ENCODE results near the gene ZNF764. TPM values are rescaled to one million over a fixed set of nuclear protein-coding genes. Genes with fewer than 3 reads are reported as not detected.

ZNF764 gene
- total and polyA plus RNA-seq, 9 of the 15 experiments (the other 6 are each of a cell fraction or from before 2014, with no cell fraction given) = 0.69 to 10.1 (median 4.1) TPM

DNA sequence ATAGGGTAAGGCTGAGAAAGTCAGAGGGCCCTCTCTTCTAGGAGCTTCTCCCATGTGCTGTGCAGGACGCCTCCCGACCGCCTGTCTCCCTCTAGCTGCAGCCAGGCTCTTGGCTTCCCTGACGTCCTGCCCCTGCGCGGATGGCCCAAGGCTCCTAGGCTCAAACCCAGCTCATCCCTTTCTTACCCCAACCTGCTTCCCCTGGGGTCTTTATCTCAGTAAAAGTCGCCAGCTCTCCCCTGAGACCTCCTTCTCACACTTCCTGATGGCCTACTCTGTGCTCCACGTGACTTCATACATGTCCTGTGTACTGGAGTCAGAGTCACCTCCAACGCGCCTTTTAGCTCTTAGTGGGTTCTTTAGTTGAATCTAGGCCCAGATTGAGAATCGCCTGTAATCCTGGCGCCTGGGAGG lies 22.4 kb downstream of the ZNF764 start:
- in situ Hi-C loops (cut with MboI) (no loop called here), intact Hi-C loops (cut with micrococcal nuclease) (loop anchor here (1.0 to 10.0 kb wide), 3 partner anchors 37 to 159 kb away; partner anchors contain the start of gene SRCAP)
- peak overlapping the region; percentile 98 for H2AFZ ChIP-seq (ENCODE audit: low read depth, low read length)
- BruUV-seq (replicated peaks) = no TSS peak
- H3K79me2 ChIP-seq (ENCODE audit: control insufficient read depth, insufficient read depth, low read length) = peaks cover 36% of the 10 kb centered on the region
- peak; percentile 94 for ATAC-seq
- peak; percentile 93 for FAIRE-seq
- H3K27ac ChIP-seq (ENCODE audit: extremely low read depth, low read depth, low read length) = peak overlapping the region; percentile 96
- DNase-seq (ENCODE audit: extremely low read depth in 1 of 4, low spot score in 3 of 4) = peak; percentile 74 to 89 (median 80)
- no peaks in the 10 kb centered on the region for H3K27me3 ChIP-seq (ENCODE audit: control insufficient read depth in 2 of 2, insufficient read depth in 2 of 2, low read length in 2 of 2)
- H3K4me2 ChIP-seq (ENCODE audit: insufficient read depth, low read length) = peak overlapping the region; percentile 97
- no peaks in the 10 kb centered on the region for H3K9me1 ChIP-seq (ENCODE audit: control insufficient read depth, insufficient read depth, low read length)
- no peaks in the 10 kb centered on the region for H4K20me1 ChIP-seq (replicated peaks; ENCODE audit: control insufficient read depth, insufficient read depth, low read length)
- WGBS (ENCODE audit: insufficient coverage, low coverage, missing lambda C conversion rate) = 2% methylated on average over 12 of the region's 12 CpGs
- peaks cover 11 to 54% of the 10 kb centered on the region in 2 experiments; a peak in 4 of 5 replicates for H3K4me1 ChIP-seq (replicated peaks in 1 of 2; ENCODE audit: control insufficient read depth in 2 of 2, insufficient read depth in 2 of 2, low read length in 2 of 2)
- peak overlapping the region; percentile 49 for H3K4me3 ChIP-seq
- H3K9ac ChIP-seq (ENCODE audit: insufficient read depth in 1 of 2, low read depth in 2 of 2, low read length in 2 of 2) = peak overlapping the region; percentile 88 to 91
- ChIA-PET POLR2A (interaction anchor here (0.6 to 4.0 kb wide), 19 partner anchors 9 to 746 kb away, joined by 3 to 31 read pairs (median 5); partner anchors contain the start of genes ZNF688 and ZNF764), CTCF (ENCODE audit: low intra/inter-chr PET ratio) (interaction anchor here (0.6 kb wide), 2 partner anchors 14 to 63 kb away, joined by 3 to 4 read pairs; no protein-coding TSS in a partner anchor)
- H3K36me3 ChIP-seq (ENCODE audit: control insufficient read depth, insufficient read depth, low read length) = no peaks in the 10 kb centered on the region; the same call in 2 of the 3 replicates
- H3K9me3 ChIP-seq (replicated peaks; ENCODE audit: control insufficient read depth, insufficient read depth, low read depth, low read length) = no peaks in the 10 kb centered on the region
- no peak for TF ChIP-seq ZC3H4 (CRISPR knock-in tag; IDR thresholded peaks at IDR 0.05; ENCODE audit: borderline replicate concordance)
- no peak for TF ChIP-seq ADNP (tag; IDR thresholded peaks at IDR 0.05)
- no peak for TF ChIP-seq COPS2 (conservative IDR thresholded peaks at IDR 0.05)
- peak; percentile 52; the same call in 1 of the 2 replicates for TF ChIP-seq ZNF263 (CRISPR knock-in tag; IDR thresholded peaks at IDR 0.05; ENCODE audit: borderline replicate concordance)
- peak in 2 of 3 experiments; percentile 64 to 80 for TF ChIP-seq YY1 (IDR thresholded peaks at IDR 0.05; ENCODE audit: borderline replicate concordance in 1 of 3, control insufficient read depth in 1 of 3, extremely low read depth in 1 of 3, insufficient read depth in 3 of 3, insufficient read length in 1 of 3, insufficient replicate concordance in 2 of 3, low read depth in 1 of 3, low read length in 2 of 3)
- TF ChIP-seq, protein P1, sequence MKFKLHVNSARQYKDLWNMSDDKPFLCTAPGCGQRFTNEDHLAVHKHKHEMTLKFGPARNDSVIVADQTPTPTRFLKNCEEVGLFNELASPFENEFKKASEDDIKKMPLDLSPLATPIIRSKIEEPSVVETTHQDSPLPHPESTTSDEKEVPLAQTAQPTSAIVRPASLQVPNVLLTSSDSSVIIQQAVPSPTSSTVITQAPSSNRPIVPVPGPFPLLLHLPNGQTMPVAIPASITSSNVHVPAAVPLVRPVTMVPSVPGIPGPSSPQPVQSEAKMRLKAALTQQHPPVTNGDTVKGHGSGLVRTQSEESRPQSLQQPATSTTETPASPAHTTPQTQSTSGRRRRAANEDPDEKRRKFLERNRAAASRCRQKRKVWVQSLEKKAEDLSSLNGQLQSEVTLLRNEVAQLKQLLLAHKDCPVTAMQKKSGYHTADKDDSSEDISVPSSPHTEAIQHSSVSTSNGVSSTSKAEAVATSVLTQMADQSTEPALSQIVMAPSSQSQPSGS (CRISPR knock-in tag; IDR thresholded peaks at IDR 0.05) = no peak
- TF ChIP-seq NCOA1 (IDR thresholded peaks at IDR 0.05; ENCODE audit: low read depth) = no peak; the same call in 1 of the 2 replicates
- TF ChIP-seq FOXM1 (IDR thresholded peaks at IDR 0.05; ENCODE audit: low read depth) = no peak
- no peak for TF ChIP-seq FOXM1 (CRISPR knock-in tag; IDR thresholded peaks at IDR 0.05; ENCODE audit: low read depth)
- TF ChIP-seq ELF4 (CRISPR knock-in tag; IDR thresholded peaks at IDR 0.05) = 0 out of 2 replicates have a peak, but pooled peaks have one; percentile 30
- TF ChIP-seq CBX3 (IDR thresholded peaks at IDR 0.05; ENCODE audit: borderline replicate concordance in 1 of 2, low read length in 2 of 2) = peak in 1 of 2 experiments; percentile 73; a peak in 1 of 3 replicates
- TF ChIP-seq, protein P2, sequence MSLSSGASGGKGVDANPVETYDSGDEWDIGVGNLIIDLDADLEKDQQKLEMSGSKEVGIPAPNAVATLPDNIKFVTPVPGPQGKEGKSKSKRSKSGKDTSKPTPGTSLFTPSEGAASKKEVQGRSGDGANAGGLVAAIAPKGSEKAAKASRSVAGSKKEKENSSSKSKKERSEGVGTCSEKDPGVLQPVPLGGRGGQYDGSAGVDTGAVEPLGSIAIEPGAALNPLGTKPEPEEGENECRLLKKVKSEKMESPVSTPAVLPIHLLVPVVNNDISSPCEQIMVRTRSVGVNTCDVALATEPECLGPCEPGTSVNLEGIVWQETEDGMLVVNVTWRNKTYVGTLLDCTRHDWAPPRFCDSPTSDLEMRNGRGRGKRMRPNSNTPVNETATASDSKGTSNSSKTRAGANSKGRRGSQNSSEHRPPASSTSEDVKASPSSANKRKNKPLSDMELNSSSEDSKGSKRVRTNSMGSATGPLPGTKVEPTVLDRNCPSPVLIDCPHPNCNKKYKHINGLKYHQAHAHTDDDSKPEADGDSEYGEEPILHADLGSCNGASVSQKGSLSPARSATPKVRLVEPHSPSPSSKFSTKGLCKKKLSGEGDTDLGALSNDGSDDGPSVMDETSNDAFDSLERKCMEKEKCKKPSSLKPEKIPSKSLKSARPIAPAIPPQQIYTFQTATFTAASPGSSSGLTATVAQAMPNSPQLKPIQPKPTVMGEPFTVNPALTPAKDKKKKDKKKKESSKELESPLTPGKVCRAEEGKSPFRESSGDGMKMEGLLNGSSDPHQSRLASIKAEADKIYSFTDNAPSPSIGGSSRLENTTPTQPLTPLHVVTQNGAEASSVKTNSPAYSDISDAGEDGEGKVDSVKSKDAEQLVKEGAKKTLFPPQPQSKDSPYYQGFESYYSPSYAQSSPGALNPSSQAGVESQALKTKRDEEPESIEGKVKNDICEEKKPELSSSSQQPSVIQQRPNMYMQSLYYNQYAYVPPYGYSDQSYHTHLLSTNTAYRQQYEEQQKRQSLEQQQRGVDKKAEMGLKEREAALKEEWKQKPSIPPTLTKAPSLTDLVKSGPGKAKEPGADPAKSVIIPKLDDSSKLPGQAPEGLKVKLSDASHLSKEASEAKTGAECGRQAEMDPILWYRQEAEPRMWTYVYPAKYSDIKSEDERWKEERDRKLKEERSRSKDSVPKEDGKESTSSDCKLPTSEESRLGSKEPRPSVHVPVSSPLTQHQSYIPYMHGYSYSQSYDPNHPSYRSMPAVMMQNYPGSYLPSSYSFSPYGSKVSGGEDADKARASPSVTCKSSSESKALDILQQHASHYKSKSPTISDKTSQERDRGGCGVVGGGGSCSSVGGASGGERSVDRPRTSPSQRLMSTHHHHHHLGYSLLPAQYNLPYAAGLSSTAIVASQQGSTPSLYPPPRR (CRISPR knock-in tag; IDR thresholded peaks at IDR 0.05; ENCODE audit: borderline replicate concordance) = no peak
- TF ChIP-seq, protein P3, sequence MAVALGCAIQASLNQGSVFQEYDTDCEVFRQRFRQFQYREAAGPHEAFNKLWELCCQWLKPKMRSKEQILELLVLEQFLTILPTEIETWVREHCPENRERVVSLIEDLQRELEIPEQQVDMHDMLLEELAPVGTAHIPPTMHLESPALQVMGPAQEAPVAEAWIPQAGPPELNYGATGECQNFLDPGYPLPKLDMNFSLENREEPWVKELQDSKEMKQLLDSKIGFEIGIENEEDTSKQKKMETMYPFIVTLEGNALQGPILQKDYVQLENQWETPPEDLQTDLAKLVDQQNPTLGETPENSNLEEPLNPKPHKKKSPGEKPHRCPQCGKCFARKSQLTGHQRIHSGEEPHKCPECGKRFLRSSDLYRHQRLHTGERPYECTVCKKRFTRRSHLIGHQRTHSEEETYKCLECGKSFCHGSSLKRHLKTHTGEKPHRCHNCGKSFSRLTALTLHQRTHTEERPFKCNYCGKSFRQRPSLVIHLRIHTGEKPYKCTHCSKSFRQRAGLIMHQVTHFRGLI (CRISPR knock-in tag; IDR thresholded peaks at IDR 0.05) = no peak

Measured in K562 (cell line).